MM.1S (cell line): Measurements from ENCODE around the gene SPACA7.

Source experiments
- DNase-seq: peaks from one replicate; pipeline ENCODE4 v3.0.0-alpha.2; 2015
- H2AFZ ChIP-seq: fragments of 300-600 bp; sonication (generic); 2 replicates; pipeline ENCODE4 v1.6.0; 2016; ENCODE audit warnings: antibody characterized with exemption, low read length
- H3F3A ChIP-seq: fragments of 300-600 bp; sonication (generic); 2 replicates; pipeline ENCODE4 v1.6.1; 2016; ENCODE audit warnings: mild to moderate bottlenecking, antibody characterized with exemption, low read length, moderate library complexity, mixed read lengths; ENCODE audit not compliant: insufficient read depth
- H3K27ac ChIP-seq: fragments of 300-600 bp; sonication (generic); 2 replicates; pipeline ENCODE4 v1.5.1; 2016; ENCODE audit warnings: mild to moderate bottlenecking, low read length
- H3K27me3 ChIP-seq: fragments of 300-600 bp; sonication (generic); replicated peaks from 2 replicates; pipeline ENCODE4 v1.6.0; 2016; ENCODE audit warnings: low read length; ENCODE audit not compliant: insufficient read depth
- H3K36me3 ChIP-seq: fragments of 300-600 bp; sonication (generic); replicated peaks from 2 replicates; pipeline ENCODE4 v1.6.1; 2016; ENCODE audit warnings: mild to moderate bottlenecking, low read length, mixed read lengths; ENCODE audit not compliant: insufficient read depth
- H3K4me1 ChIP-seq: fragments of 300-600 bp; sonication (generic); 2 replicates; pipeline ENCODE4 v1.6.1; 2016; ENCODE audit warnings: low read length, mixed read lengths
- H3K4me2 ChIP-seq: fragments of 300-600 bp; sonication (generic); 2 replicates; pipeline ENCODE4 v1.6.0; 2016; ENCODE audit warnings: low read depth, low read length
- H3K4me3 ChIP-seq: fragments of 300-600 bp; sonication (generic); 2 replicates; pipeline ENCODE4 v1.5.1; 2016; ENCODE audit warnings: low read length, mixed read lengths
- H3K79me2 ChIP-seq: fragments of 300-600 bp; sonication (generic); 2 replicates; pipeline ENCODE4 v1.6.1; 2016; ENCODE audit warnings: mixed run types, low read length, mixed read lengths
- H3K9ac ChIP-seq: fragments of 300-600 bp; sonication (generic); 2 replicates; pipeline ENCODE4 v1.6.1; 2016; ENCODE audit warnings: low read length, mixed read lengths
- H3K9me2 ChIP-seq: fragments of 300-600 bp; sonication (generic); replicated peaks from 2 replicates; pipeline ENCODE4 v1.6.1; 2016; ENCODE audit warnings: mild to moderate bottlenecking, low read length, mixed read lengths; ENCODE audit not compliant: insufficient read depth
- H3K9me3 ChIP-seq: fragments of 300-600 bp; sonication (generic); replicated peaks from 2 replicates; pipeline ENCODE4 v1.6.1; 2016; ENCODE audit warnings: mild to moderate bottlenecking, low read length, mixed read lengths; ENCODE audit not compliant: insufficient read depth
- H4K20me1 ChIP-seq: fragments of 300-600 bp; sonication (generic); 2 replicates; pipeline ENCODE4 v1.6.1; 2016; ENCODE audit warnings: mild to moderate bottlenecking, low read length, moderate library complexity, mixed read lengths; ENCODE audit not compliant: insufficient read depth
- EZH2 ChIP-seq: fragments of 300-600 bp; sonication (generic); optimal IDR thresholded peaks from 2 replicates; pipeline ENCODE3; 2017; ENCODE audit warnings: low read depth, mild to moderate bottlenecking, antibody characterized with exemption, low read length, mixed read lengths
- EZH2phosphoT487 ChIP-seq: fragments of 300-600 bp; sonication (generic); IDR thresholded peaks from 2 replicates; pipeline ENCODE4 v1.6.1; 2018; ENCODE audit warnings: antibody characterized with exemption, low read length
- TF ChIP-seq, protein P1 (sequence below): fragments of 300-600 bp; sonication (generic); IDR thresholded peaks from 2 replicates; pipeline ENCODE4 v1.5.1; 2016; ENCODE audit warnings: antibody characterized with exemption, low read length, mixed read lengths

SPACA7 gene

DNA sequence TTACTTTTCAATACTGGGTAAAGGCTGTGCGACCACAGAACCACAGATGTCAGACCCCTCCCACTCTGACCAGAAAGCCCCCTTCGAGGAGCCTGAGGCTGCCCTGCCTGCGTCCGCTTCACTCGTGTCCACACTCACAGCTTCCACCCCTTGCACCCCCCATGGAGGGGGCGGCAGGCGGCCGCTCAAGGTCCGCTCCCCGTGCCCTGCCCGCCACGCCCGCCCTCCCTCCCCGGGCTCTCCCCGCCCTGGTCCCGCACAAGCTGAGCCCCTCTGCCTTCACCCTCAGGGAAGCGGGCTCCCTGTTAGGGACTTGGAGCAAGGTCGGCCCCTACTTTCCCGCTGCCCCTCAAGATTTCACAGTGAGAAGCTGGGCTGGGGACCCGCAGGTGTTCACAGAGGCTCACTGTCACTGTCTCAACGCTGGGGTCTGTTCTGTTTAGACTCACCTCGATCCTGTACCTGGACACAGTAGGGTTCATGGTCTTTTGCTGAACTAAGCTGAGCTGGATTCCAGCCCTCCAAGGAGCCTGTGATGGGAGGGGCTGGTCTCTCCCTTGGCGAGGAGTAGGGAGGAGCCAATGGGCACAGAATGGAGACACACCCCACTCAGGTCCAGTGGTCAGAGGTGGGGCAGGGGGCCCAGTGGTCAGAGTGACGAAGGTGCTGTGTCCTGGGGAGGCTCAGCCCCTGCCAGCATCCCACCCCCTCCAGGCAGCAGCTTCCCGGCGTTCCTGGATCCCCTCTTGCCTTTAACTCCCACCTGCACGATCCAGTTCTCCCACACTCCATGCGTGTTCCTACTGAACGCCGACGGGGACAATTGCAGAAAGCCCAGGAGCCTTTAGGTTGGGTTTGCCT is 69.5 kb downstream of the SPACA7 start:
- Histone ChIP-seq H3K4me3 (no peak overlapping the region), H3K9me3 (no peaks in the 10 kb centered on the region), H3K79me2 (no peaks in the 10 kb centered on the region), H3K27ac (no peak overlapping the region), H2AFZ (no peak overlapping the region), H3K9ac (no peak overlapping the region), H3K4me1 (0 out of 2 replicates have a peak, but pooled peaks cover 6% of the 10 kb centered on the region), H3F3A (no peaks in the 10 kb centered on the region), H3K9me2 (no peaks in the 10 kb centered on the region), H4K20me1 (no peaks in the 10 kb centered on the region), H3K27me3 (peaks cover 64% of the 10 kb centered on the region), H3K36me3 (no peaks in the 10 kb centered on the region), H3K4me2 (no peak overlapping the region)
- TF ChIP-seq EZH2 (no peak), EZH2phosphoT487 (no peak)
- TF ChIP-seq, protein P1, sequence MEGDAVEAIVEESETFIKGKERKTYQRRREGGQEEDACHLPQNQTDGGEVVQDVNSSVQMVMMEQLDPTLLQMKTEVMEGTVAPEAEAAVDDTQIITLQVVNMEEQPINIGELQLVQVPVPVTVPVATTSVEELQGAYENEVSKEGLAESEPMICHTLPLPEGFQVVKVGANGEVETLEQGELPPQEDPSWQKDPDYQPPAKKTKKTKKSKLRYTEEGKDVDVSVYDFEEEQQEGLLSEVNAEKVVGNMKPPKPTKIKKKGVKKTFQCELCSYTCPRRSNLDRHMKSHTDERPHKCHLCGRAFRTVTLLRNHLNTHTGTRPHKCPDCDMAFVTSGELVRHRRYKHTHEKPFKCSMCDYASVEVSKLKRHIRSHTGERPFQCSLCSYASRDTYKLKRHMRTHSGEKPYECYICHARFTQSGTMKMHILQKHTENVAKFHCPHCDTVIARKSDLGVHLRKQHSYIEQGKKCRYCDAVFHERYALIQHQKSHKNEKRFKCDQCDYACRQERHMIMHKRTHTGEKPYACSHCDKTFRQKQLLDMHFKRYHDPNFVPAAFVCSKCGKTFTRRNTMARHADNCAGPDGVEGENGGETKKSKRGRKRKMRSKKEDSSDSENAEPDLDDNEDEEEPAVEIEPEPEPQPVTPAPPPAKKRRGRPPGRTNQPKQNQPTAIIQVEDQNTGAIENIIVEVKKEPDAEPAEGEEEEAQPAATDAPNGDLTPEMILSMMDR: no peak
- DNase-seq: no peak

DNA sequence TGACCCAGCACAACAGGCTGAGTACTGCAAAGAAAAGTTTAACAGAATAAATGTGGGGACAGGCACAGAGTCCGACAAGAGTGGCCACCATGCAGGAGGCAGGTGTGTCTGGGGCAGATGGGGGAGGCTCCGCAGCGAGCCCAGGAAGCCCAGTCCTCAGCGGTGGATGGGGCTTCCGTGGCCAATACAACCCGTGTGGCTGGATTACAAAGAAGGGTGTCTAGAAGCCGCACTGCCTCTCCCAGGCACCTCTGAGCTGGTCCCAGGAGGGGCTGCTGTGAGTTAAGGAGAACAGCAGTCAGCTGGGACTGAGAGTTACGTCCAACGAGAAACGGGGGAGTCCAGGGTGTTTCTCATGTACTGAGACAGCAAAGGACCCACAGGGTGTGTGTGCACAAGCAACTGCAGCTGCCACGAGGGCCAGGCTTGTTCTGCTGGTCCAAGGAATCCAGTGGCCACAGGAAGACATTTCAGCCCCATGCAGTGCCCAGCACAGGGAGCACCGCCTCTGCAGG is 70.2 kb downstream of the SPACA7 start:
- Histone ChIP-seq H3K27me3 (peaks cover 71% of the 10 kb centered on the region), H3K4me2 (no peak overlapping the region), H3K9me3 (no peaks in the 10 kb centered on the region), H3K4me1 (0 out of 2 replicates have a peak, but pooled peaks cover 6% of the 10 kb centered on the region), H4K20me1 (no peaks in the 10 kb centered on the region), H3K9me2 (no peaks in the 10 kb centered on the region), H3K4me3 (no peak overlapping the region), H2AFZ (no peak overlapping the region), H3K9ac (no peak overlapping the region), H3K79me2 (no peaks in the 10 kb centered on the region), H3K27ac (no peak overlapping the region), H3K36me3 (no peaks in the 10 kb centered on the region), H3F3A (no peaks in the 10 kb centered on the region)
- TF ChIP-seq, protein P1: no peak
- TF ChIP-seq EZH2phosphoT487: no peak
- no peak for TF ChIP-seq EZH2
- no peak for DNase-seq

DNA sequence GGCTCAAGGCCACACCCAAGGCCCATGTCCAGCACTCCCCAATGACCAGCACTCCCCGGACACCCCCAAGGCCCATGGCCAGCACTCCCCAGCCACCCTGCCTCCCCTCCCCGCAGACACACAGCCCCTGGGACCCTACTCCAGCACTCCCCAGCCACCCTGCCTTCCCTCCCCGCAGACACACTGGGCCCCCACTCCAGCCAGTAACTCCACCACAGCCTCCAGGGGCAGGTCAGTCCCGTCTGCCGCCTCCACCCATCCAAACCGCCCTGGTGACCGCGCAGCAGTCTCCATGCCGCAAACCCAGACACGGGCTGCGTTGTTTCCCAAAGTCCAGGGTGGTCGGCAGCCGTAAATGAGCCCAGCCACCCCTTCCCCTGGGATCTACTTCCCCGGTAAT is 70.7 kb downstream of the SPACA7 start:
- no peak for TF ChIP-seq EZH2phosphoT487
- TF ChIP-seq EZH2: no peak
- TF ChIP-seq, protein P1: no peak
- Histone ChIP-seq H3K9ac (no peak overlapping the region), H3K4me3 (no peak overlapping the region), H3K79me2 (no peaks in the 10 kb centered on the region), H3K4me2 (no peak overlapping the region), H3F3A (no peaks in the 10 kb centered on the region), H3K9me2 (no peaks in the 10 kb centered on the region), H4K20me1 (no peaks in the 10 kb centered on the region), H3K4me1 (0 out of 2 replicates have a peak, but pooled peaks cover 6% of the 10 kb centered on the region), H3K27me3 (peaks cover 76% of the 10 kb centered on the region), H3K36me3 (no peaks in the 10 kb centered on the region), H3K27ac (no peak overlapping the region), H2AFZ (no peak overlapping the region), H3K9me3 (no peaks in the 10 kb centered on the region)
- no peak for DNase-seq
